ENCODE measurements around the gene INPP5D. TPM values are rescaled to one million over a fixed set of nuclear protein-coding genes. Genes with fewer than 3 reads are reported as not detected.

The INPP5D gene
- total and polyA plus RNA-seq, 2 of the 8 experiments (the other 6 are each of a cell fraction or from before 2014, with no cell fraction given), result 4.5 to 7.1 TPM

DNA sequence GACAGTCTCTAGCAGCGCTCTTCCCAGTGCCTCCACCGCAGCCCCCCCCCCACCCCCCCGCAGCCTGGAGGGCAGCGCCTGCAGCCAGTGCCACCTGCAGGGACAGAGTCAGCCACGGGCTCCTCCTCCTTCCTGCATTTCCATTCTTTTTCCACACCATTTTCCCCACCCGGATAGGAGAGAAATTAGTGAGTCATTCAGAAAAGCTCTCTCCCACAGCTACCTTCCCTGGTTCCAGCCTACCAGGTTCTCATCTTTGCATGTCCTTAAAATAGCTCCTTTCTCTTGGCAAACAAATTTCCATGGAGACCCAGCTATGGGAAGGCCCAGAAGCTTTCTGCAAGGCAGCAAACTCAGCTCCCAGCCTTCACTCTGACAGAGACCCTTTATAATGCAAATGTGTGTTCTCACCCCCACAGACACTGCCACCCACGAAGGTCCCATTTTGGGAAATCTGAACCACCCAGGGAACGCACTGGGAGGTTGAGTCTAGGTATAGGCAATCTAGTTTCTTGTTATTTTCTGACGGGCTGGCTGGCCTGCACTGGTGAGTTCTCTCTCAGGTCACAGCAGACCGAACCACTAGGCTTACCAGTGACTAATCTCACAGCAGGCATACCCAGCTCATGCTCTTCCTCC lies 149.5 kb downstream of the INPP5D start:
- Histone ChIP-seq H3K18ac (ENCODE audit: extremely low read depth, low read length) (no peak overlapping the region), H3K9ac (replicated peaks in 1 of 4; ENCODE audit: extremely low read depth in 1 of 4, low read depth in 3 of 4, low read length in 3 of 4) (no peak overlapping the region), H3K4me3 (ENCODE audit: extremely low read depth in 1 of 4, insufficient read depth in 2 of 4, low read depth in 3 of 4, low read length in 4 of 4) (no peak overlapping the region; a peak in 1 of 8 replicates), H3K9me3 (ENCODE audit: insufficient read depth in 2 of 2, low read depth in 1 of 2, low read length in 1 of 2) (no peaks in the 10 kb centered on the region; a peak in 1 of 4 replicates), H2BK5ac (ENCODE audit: low read depth, low read length) (peak overlapping the region; percentile 14; the same call in 1 of the 2 replicates), H2BK20ac (ENCODE audit: low read length) (peak overlapping the region; percentile 27; the same call in 1 of the 2 replicates), H2BK120ac (replicated peaks; ENCODE audit: low read depth, low read length) (no peak overlapping the region), H3K27ac (ENCODE audit: low read depth, low read length) (0 out of 2 replicates have a peak overlapping the region, but pooled peaks have one; percentile 7), H4K20me1 (replicated peaks in 1 of 2; ENCODE audit: control insufficient read depth in 1 of 2, insufficient read depth in 2 of 2, low read length in 2 of 2) (no peaks in the 10 kb centered on the region), H4K8ac (ENCODE audit: extremely low read depth, insufficient read depth, low read length) (no peak overlapping the region), H2BK12ac (ENCODE audit: low read depth, low read length) (no peak overlapping the region; the same call in 1 of the 2 replicates), H3K56ac (replicated peaks; ENCODE audit: insufficient read length, low read depth, low read length) (no peak overlapping the region), H3K14ac (ENCODE audit: insufficient read length) (no peak overlapping the region), H2AFZ (ENCODE audit: low read length) (no peak overlapping the region), H4K5ac (ENCODE audit: insufficient read length, low read depth, low read length) (no peak overlapping the region), H3K36me3 (ENCODE audit: control insufficient read depth in 2 of 4, insufficient read depth in 4 of 4, low read length in 3 of 4) (no peaks in the 10 kb centered on the region; a peak in 1 of 8 replicates), H3K79me1 (ENCODE audit: low read depth, low read length) (no peaks in the 10 kb centered on the region), H2BK15ac (ENCODE audit: low read length) (no peak overlapping the region), H3K27me3 (replicated peaks in 1 of 4; ENCODE audit: control insufficient read depth in 3 of 4, extremely low read depth in 1 of 4, insufficient read depth in 3 of 4, low read length in 3 of 4) (no peaks in the 10 kb centered on the region), H4K91ac (replicated peaks; ENCODE audit: insufficient read length, low read length) (peak overlapping the region; percentile 59), H3K4me2 (ENCODE audit: insufficient read depth in 1 of 2, low read depth in 2 of 2, low read length in 2 of 2) (peak overlapping the region; percentile 28 to 52; a peak in 2 of 4 replicates), H3K23ac (ENCODE audit: insufficient read length) (no peak overlapping the region), H2AK5ac (ENCODE audit: low read depth, low read length) (no peak overlapping the region), H3K79me2 (ENCODE audit: control insufficient read depth in 1 of 2, insufficient read depth in 2 of 2, low read length in 2 of 2) (no peaks in the 10 kb centered on the region), H3K23me2 (ENCODE audit: low read depth, low read length) (no peaks in the 10 kb centered on the region), H3K4me1 (replicated peaks in 1 of 4; ENCODE audit: control insufficient read depth in 3 of 4, insufficient read depth in 4 of 4, low read length in 3 of 4) (peaks cover 6 to 18% (median 16%) of the 10 kb centered on the region in 4 experiments), H3K4ac (replicated peaks; ENCODE audit: insufficient read length, low read depth, low read length) (no peak overlapping the region)
- 39% methylated on average over 6 of the region's 10 CpGs; no CpG with 5 or more reads in 1 of the 2 experiments for WGBS, 2 experiments (ENCODE audit: extremely low coverage in 1 of 2, insufficient coverage in 1 of 2, insufficient read length in 1 of 2, insufficient replicate concordance in 2 of 2, low coverage in 1 of 2, low lambda C conversion rate in 2 of 2, missing lambda C conversion rate in 1 of 2)
- ChIA-PET POLR2A (ENCODE audit: partially characterized antibody) (interaction anchor here (0.6 to 1.0 kb wide), 2 partner anchors 8 to 614 kb away, joined by 3 to 4 read pairs; no protein-coding TSS in a partner anchor), CTCF (ENCODE audit: partially characterized antibody) (interaction anchor here (1.1 to 2.1 kb wide), 11 partner anchors 9 to 326 kb away, joined by 3 to 13 read pairs (median 4); no protein-coding TSS in a partner anchor)
- no peak for TF ChIP-seq RNF2 (IDR thresholded peaks at IDR 0.05; ENCODE audit: borderline replicate concordance, low read depth, low read length, missing control alignments, poor library complexity, severe bottlenecking)
- TF ChIP-seq KDM1A (IDR thresholded peaks at IDR 0.05; ENCODE audit: borderline replicate concordance, low read length), result no peak
- TF ChIP-seq, protein P1, sequence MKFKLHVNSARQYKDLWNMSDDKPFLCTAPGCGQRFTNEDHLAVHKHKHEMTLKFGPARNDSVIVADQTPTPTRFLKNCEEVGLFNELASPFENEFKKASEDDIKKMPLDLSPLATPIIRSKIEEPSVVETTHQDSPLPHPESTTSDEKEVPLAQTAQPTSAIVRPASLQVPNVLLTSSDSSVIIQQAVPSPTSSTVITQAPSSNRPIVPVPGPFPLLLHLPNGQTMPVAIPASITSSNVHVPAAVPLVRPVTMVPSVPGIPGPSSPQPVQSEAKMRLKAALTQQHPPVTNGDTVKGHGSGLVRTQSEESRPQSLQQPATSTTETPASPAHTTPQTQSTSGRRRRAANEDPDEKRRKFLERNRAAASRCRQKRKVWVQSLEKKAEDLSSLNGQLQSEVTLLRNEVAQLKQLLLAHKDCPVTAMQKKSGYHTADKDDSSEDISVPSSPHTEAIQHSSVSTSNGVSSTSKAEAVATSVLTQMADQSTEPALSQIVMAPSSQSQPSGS (IDR thresholded peaks at IDR 0.05; ENCODE audit: low read length), result no peak
- TF ChIP-seq TCF12 (IDR thresholded peaks at IDR 0.05; ENCODE audit: low read depth, low read length), result no peak
- TF ChIP-seq, protein P2, sequence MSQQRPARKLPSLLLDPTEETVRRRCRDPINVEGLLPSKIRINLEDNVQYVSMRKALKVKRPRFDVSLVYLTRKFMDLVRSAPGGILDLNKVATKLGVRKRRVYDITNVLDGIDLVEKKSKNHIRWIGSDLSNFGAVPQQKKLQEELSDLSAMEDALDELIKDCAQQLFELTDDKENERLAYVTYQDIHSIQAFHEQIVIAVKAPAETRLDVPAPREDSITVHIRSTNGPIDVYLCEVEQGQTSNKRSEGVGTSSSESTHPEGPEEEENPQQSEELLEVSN (IDR thresholded peaks at IDR 0.05), result no peak
- TF ChIP-seq CHD2 (IDR thresholded peaks at IDR 0.05; ENCODE audit: low read length), result no peak
- FAIRE-seq (no peak), DNase-seq (ENCODE audit: low read depth in 1 of 2, low spot score in 2 of 2) (peak in 1 of 2 experiments; percentile 9)

Data from H1 (cell line).